H1 (cell line): ENCODE data around the gene HMG20A. TPM values are rescaled to one million over a fixed set of nuclear protein-coding genes. Genes with fewer than 3 reads are reported as not detected.
A peak's percentile ranks its signal among the peaks of the same experiment; 100 is the strongest.

Source experiments
- CTCF ChIA-PET: fragments of 300-600 bp; sonication (Branson Sonifier 250); formaldehyde crosslinking; loops from one replicate; lab custom pipeline; 2021; ENCODE audit not compliant: partially characterized antibody; lab: Charles Lee
- POLR2A ChIA-PET: fragments of 300-600 bp; sonication (Branson Sonifier 250); formaldehyde crosslinking; loops from one replicate; lab custom pipeline; 2021; ENCODE audit warnings: inconsistent platforms; ENCODE audit not compliant: partially characterized antibody; lab: Charles Lee
- DNase-seq, 2 experiments: peaks; one replicate each; pipeline versions ENCODE4 v3.0.0 to v3.0.0-alpha.2; 2010 to 2022; ENCODE audit warnings: low spot score in 2 of 2, low read depth in 1 of 2, mixed read lengths in 1 of 2
- FAIRE-seq: peaks from 2 replicates; lab custom pipeline; 2011; peaks lifted over from hg19 to GRCh38; lab: Jason Lieb, UNC
- H2AFZ ChIP-seq: 2 replicates; pipeline ENCODE4 v1.8.1; 2012; ENCODE audit warnings: low read length, inconsistent platforms
- H2AK5ac ChIP-seq: 2 replicates; pipeline ENCODE4 v1.6.1; 2013; ENCODE audit warnings: low read depth, low read length
- H2BK120ac ChIP-seq: replicated peaks from 2 replicates; pipeline ENCODE3; 2013; ENCODE audit warnings: low read depth, low read length, inconsistent platforms
- H2BK12ac ChIP-seq: 2 replicates; pipeline ENCODE4 v1.6.1; 2013; ENCODE audit warnings: low read depth, low read length
- H2BK15ac ChIP-seq: 2 replicates; pipeline ENCODE4 v1.6.1; 2013; ENCODE audit warnings: low read length
- H2BK20ac ChIP-seq: 2 replicates; pipeline ENCODE4 v1.6.1; 2013; ENCODE audit warnings: low read length
- H2BK5ac ChIP-seq: 2 replicates; pipeline ENCODE4 v1.6.1; 2013; ENCODE audit warnings: low read depth, low read length
- H3K14ac ChIP-seq: 2 replicates; pipeline ENCODE4 v1.6.1; 2013; ENCODE audit warnings: inconsistent platforms; ENCODE audit not compliant: insufficient read length
- H3K18ac ChIP-seq: 2 replicates; pipeline ENCODE4 v1.6.1; 2013; ENCODE audit warnings: low read length; ENCODE audit errors: extremely low read depth
- H3K23ac ChIP-seq: 2 replicates; pipeline ENCODE4 v1.6.1; 2013; ENCODE audit warnings: inconsistent platforms; ENCODE audit not compliant: insufficient read length
- H3K23me2 ChIP-seq: 2 replicates; pipeline ENCODE4 v1.6.1; 2013; ENCODE audit warnings: low read depth, low read length
- H3K27ac ChIP-seq: 2 replicates; pipeline ENCODE4 v1.6.1; 2011; ENCODE audit warnings: low read depth, low read length, inconsistent platforms
- H3K27me3 ChIP-seq, 4 experiments: replicated peaks in 1 of 4; 1 replicate in 1 of 4; 2 replicates in 3 of 4; pipeline versions ENCODE4 v1.6.1 to v1.8.1; 2011 to 2013; ENCODE audit warnings: low read length in 3 of 4, mild to moderate bottlenecking in 3 of 4, inconsistent platforms in 2 of 4, mixed read lengths in 2 of 4, moderate library complexity in 1 of 4; ENCODE audit not compliant: control insufficient read depth in 3 of 4, insufficient read depth in 3 of 4; ENCODE audit errors: extremely low read depth in 1 of 4
- H3K36me3 ChIP-seq, 4 experiments: 2 replicates each; pipeline versions ENCODE4 v1.6.1 to v1.8.1; 2011 to 2013; ENCODE audit warnings: mild to moderate bottlenecking in 4 of 4, low read length in 3 of 4, moderate library complexity in 2 of 4, control low read depth in 1 of 4, inconsistent platforms in 1 of 4; ENCODE audit not compliant: insufficient read depth in 4 of 4, control insufficient read depth in 2 of 4
- H3K4ac ChIP-seq: replicated peaks from 2 replicates; pipeline ENCODE3; 2013; ENCODE audit warnings: low read length, low read depth, mixed read lengths, inconsistent platforms; ENCODE audit not compliant: insufficient read length
- H3K4me1 ChIP-seq, 4 experiments: replicated peaks in 1 of 4; 1 replicate in 1 of 4; 2 replicates in 3 of 4; pipeline versions ENCODE4 v1.6.1 to v1.8.1; 2011 to 2013; ENCODE audit warnings: low read length in 3 of 4, inconsistent platforms in 2 of 4, mixed read lengths in 1 of 4; ENCODE audit not compliant: insufficient read depth in 4 of 4, control insufficient read depth in 3 of 4
- H3K4me2 ChIP-seq, 2 experiments: 2 replicates each; pipeline versions ENCODE4 v1.6.1 to v1.8.1; 2011 to 2013; ENCODE audit warnings: low read depth in 2 of 2, low read length in 2 of 2, control low read depth in 1 of 2, inconsistent platforms in 1 of 2, mild to moderate bottlenecking in 1 of 2; ENCODE audit not compliant: insufficient read depth in 1 of 2
- H3K4me3 ChIP-seq, 4 experiments: fragments of 200-600, 300-600 bp in 1 of 4; sonication (generic), shearing (Covaris generic), sonication (Bioruptor Twin) in 1 of 4; 2 replicates each; pipeline versions ENCODE4 v1.5.1 to v1.8.1; 2011 to 2016; ENCODE audit warnings: low read length in 4 of 4, low read depth in 3 of 4, control low read depth in 2 of 4, inconsistent platforms in 2 of 4, mild to moderate bottlenecking in 2 of 4, mixed read lengths in 1 of 4, moderate library complexity in 1 of 4; ENCODE audit not compliant: insufficient read depth in 2 of 4; ENCODE audit errors: extremely low read depth in 1 of 4
- H3K56ac ChIP-seq: replicated peaks from 2 replicates; pipeline ENCODE3; 2013; ENCODE audit warnings: low read depth, mild to moderate bottlenecking, mixed read lengths, low read length, inconsistent platforms; ENCODE audit not compliant: insufficient read length
- H3K79me1 ChIP-seq: 2 replicates; pipeline ENCODE4 v1.6.1; 2013; ENCODE audit warnings: low read depth, low read length, control low read depth
- H3K79me2 ChIP-seq, 2 experiments: 2 replicates each; pipeline versions ENCODE4 v1.6.1 to v1.8.1; 2012 to 2013; ENCODE audit warnings: low read length in 2 of 2, mild to moderate bottlenecking in 2 of 2, inconsistent platforms in 1 of 2; ENCODE audit not compliant: insufficient read depth in 2 of 2, control insufficient read depth in 1 of 2
- H3K9ac ChIP-seq, 4 experiments: replicated peaks in 1 of 4; 1 replicate in 1 of 4; 2 replicates in 3 of 4; pipeline versions ENCODE4 v1.6.1 to v1.8.1; 2011 to 2013; ENCODE audit warnings: low read depth in 3 of 4, low read length in 3 of 4, control low read depth in 2 of 4, mild to moderate bottlenecking in 2 of 4, moderate library complexity in 2 of 4, inconsistent platforms in 1 of 4; ENCODE audit errors: extremely low read depth in 1 of 4
- H3K9me3 ChIP-seq, 2 experiments: 2 replicates each; pipeline versions ENCODE4 v1.6.1 to v1.8.1; 2012 to 2013; ENCODE audit warnings: mild to moderate bottlenecking in 2 of 2, moderate library complexity in 2 of 2, control low read depth in 1 of 2, inconsistent platforms in 1 of 2, low read depth in 1 of 2, low read length in 1 of 2, mixed read lengths in 1 of 2; ENCODE audit not compliant: insufficient read depth in 2 of 2
- H4K20me1 ChIP-seq, 2 experiments: replicated peaks in 1 of 2; 2 replicates each; pipeline versions ENCODE3 to v1.8.1; 2011 to 2013; ENCODE audit warnings: inconsistent platforms in 2 of 2, low read length in 2 of 2, mild to moderate bottlenecking in 1 of 2; ENCODE audit not compliant: insufficient read depth in 2 of 2, control insufficient read depth in 1 of 2
- H4K5ac ChIP-seq: 2 replicates; pipeline ENCODE4 v1.6.1; 2013; ENCODE audit warnings: low read length, low read depth, mixed read lengths, inconsistent platforms; ENCODE audit not compliant: insufficient read length
- H4K8ac ChIP-seq: 2 replicates; pipeline ENCODE4 v1.8.0; 2013; ENCODE audit warnings: mild to moderate bottlenecking, moderate library complexity, low read length, inconsistent platforms; ENCODE audit not compliant: insufficient read depth; ENCODE audit errors: extremely low read depth
- H4K91ac ChIP-seq: replicated peaks from 2 replicates; pipeline ENCODE3; 2013; ENCODE audit warnings: low read length, mixed read lengths, inconsistent platforms; ENCODE audit not compliant: insufficient read length
- RAD21 ChIP-seq, 2 experiments: IDR thresholded peaks in 1 of 2; conservative IDR thresholded peaks in 1 of 2; 2 replicates each; pipeline ENCODE4 v1.6.1; 2011; ENCODE audit warnings: low read depth in 2 of 2, low read length in 2 of 2, improper control_type of control experiment in 1 of 2, inconsistent platforms in 1 of 2, mild to moderate bottlenecking in 1 of 2, moderate library complexity in 1 of 2
- SIN3A ChIP-seq, 2 experiments: IDR thresholded peaks in 1 of 2; conservative IDR thresholded peaks in 1 of 2; 2 replicates each; pipeline ENCODE4 v1.6.1; 2011 to 2012; ENCODE audit warnings: low read length in 2 of 2, improper control_type of control experiment in 1 of 2, low read depth in 1 of 2, mild to moderate bottlenecking in 1 of 2
- TAF1 ChIP-seq: IDR thresholded peaks from 2 replicates; pipeline ENCODE4 v1.6.1; 2011; ENCODE audit warnings: mild to moderate bottlenecking, low read depth, low read length
- TBP ChIP-seq: IDR thresholded peaks from 2 replicates; pipeline ENCODE4 v1.6.1; 2011; ENCODE audit warnings: low read depth, low read length, improper control_type of control experiment
- TCF12 ChIP-seq: IDR thresholded peaks from 2 replicates; pipeline ENCODE4 v1.6.1; 2011; ENCODE audit warnings: low read depth, mild to moderate bottlenecking, low read length
- YY1 ChIP-seq: IDR thresholded peaks from 2 replicates; pipeline ENCODE4 v1.6.1; 2011; ENCODE audit warnings: low read depth, mild to moderate bottlenecking, low read length
- WGBS, 2 experiments: shearing (Covaris generic) in 1 of 2; methylation state at CpG; one replicate each; pipeline versions ENCODE4 v1.1.6 to v1.1.7; 2013 to 2015; ENCODE audit warnings: low lambda C conversion rate in 2 of 2, mixed read lengths in 2 of 2, inconsistent platforms in 1 of 2, low coverage in 1 of 2, missing lambda C conversion rate in 1 of 2; ENCODE audit not compliant: insufficient replicate concordance in 2 of 2, insufficient coverage in 1 of 2, insufficient read length in 1 of 2; ENCODE audit errors: extremely low coverage in 1 of 2, missing lambda C conversion rate in 1 of 2; 5-methylcytosine and 5-hydroxymethylcytosine counted together
- polyA plus RNA-seq, 7 experiments: library from polyadenylated mRNA; depleted of rRNA in 3 of 7; stranded (reverse) in 5 of 7; unstranded in 2 of 7; fragments of >200 nt in 5 of 7; fragments of 200-250 nt in 2 of 7; gene quantifications; 1 replicate in 5 of 7; 2 replicates in 1 of 7; 4 replicates in 1 of 7; pipeline versions ENCODE4 v1.2.1 to v1.2.3, GENCODE V29; 2011 to 2013; ENCODE audit warnings: missing spikeins in 2 of 7, mixed read lengths in 2 of 7
- total RNA-seq: library from RNA; stranded (reverse); fragmentation: NEBNext Ultra II Directional; extraction: Animal tissue kit (Norgen Biotek cat#: 25700); gene quantifications from 2 replicates; pipeline ENCODE4 v1.2.1, GENCODE V29; 2021

HMG20A gene
- total and polyA plus RNA-seq, 2 of the 8 experiments (the other 6 are each of a cell fraction or from before 2014, with no cell fraction given), result 52.1 to 59.7 TPM

- Histone ChIP-seq H2AK5ac (no peak overlapping the region), H2BK12ac (peak overlapping the region; percentile 55; the same call in 1 of the 2 replicates), H4K91ac (peak overlapping the region; percentile 67), H3K56ac (no peak overlapping the region), H3K4me1 (peaks cover 13 to 38% (median 19%) of the 10 kb centered on the region in 4 experiments), H3K4me3 (peak overlapping the region in 1 of 4 experiments; percentile 15; a peak in 1 of 8 replicates), H2BK5ac (peak overlapping the region; percentile 80; the same call in 1 of the 2 replicates), H2BK120ac (no peak overlapping the region), H3K9ac (no peak overlapping the region), H4K8ac (no peak overlapping the region; the same call in 1 of the 2 replicates), H3K27me3 (no peaks in the 10 kb centered on the region), H2AFZ (peak overlapping the region; percentile 70; the same call in 1 of the 2 replicates), H3K14ac (no peak overlapping the region), H3K36me3 (no peaks in the 10 kb centered on the region), H4K20me1 (no peaks in the 10 kb centered on the region), H3K23ac (no peak overlapping the region), H3K79me2 (no peaks in the 10 kb centered on the region), H3K27ac (0 out of 2 replicates have a peak overlapping the region, but pooled peaks have one; percentile 28), H3K9me3 (no peaks in the 10 kb centered on the region), H2BK15ac (peak overlapping the region; percentile 82), H2BK20ac (peak overlapping the region; percentile 77), H3K79me1 (no peaks in the 10 kb centered on the region), H3K23me2 (peaks cover 2% of the 10 kb centered on the region; the same call in 1 of the 2 replicates), H3K4me2 (peak overlapping the region in 1 of 2 experiments; percentile 25; a peak in 2 of 4 replicates), H3K18ac (peak overlapping the region; percentile 85), H3K4ac (no peak overlapping the region), H4K5ac (peak overlapping the region; percentile 3)
- DNase-seq (peak; percentile 73 to 95), FAIRE-seq (peak; percentile 13)
- WGBS, 2 experiments, result 24% methylated on average over 16 of the region's 16 CpGs; no CpG with 5 or more reads in 1 of the 2 experiments
- ChIA-PET POLR2A (interaction anchor here (0.7 to 4.9 kb wide), 7 partner anchors 9 to 336 kb away, joined by 3 to 39 read pairs (median 3); no protein-coding TSS in a partner anchor), CTCF (interaction anchor here (0.6 to 7.7 kb wide), 41 partner anchors 9 to 472 kb away, joined by 3 to 99 read pairs (median 4); partner anchors contain the start of gene HMG20A)
- peak; percentile 61; the same call in 1 of the 2 replicates for TF ChIP-seq TCF12
- TF ChIP-seq YY1, result peak; percentile 86
- TF ChIP-seq SIN3A (conservative IDR thresholded peaks at IDR 0.05 in 1 of 2, IDR thresholded peaks at IDR 0.05 in 1 of 2; ENCODE audit: low read depth in 1 of 2, low read length in 2 of 2), result 0 out of 4 replicates have a peak, but pooled peaks of 1 of the 2 experiments have one; percentile 41
- TF ChIP-seq TBP, result peak; percentile 34; the same call in 1 of the 2 replicates
- TF ChIP-seq TAF1, result no peak
- peak; percentile 94 for TF ChIP-seq RAD21 (IDR thresholded peaks at IDR 0.05 in 1 of 2, conservative IDR thresholded peaks at IDR 0.05 in 1 of 2; ENCODE audit: low read depth in 2 of 2, low read length in 2 of 2)
These were observed 76.0 kb downstream of the HMG20A start for GRCh38 chr15:77496715-77497109.
